K562 (cell line): ENCODE results near the gene TPI1. TPM values are rescaled to one million over a fixed set of nuclear protein-coding genes. Genes with fewer than 3 reads are reported as not detected.

Source experiments
- CEBPB ChIP-seq: fragments of 450-650 bp; IDR thresholded peaks from 2 replicates; pipeline ENCODE4 v1.6.1; 2016; ENCODE audit warnings: missing genetic modification characterization, missing compliant biosample characterization
- CEBPG ChIP-seq, 3 experiments: fragments of 200-800 bp in 1 of 3; sonication (Bioruptor generic) in 1 of 3; sonication (generic) in 1 of 3; formaldehyde crosslinking in 1 of 3; IDR thresholded peaks in 2 of 3; conservative IDR thresholded peaks in 1 of 3; 2 replicates each; pipeline versions ENCODE4 v1.6.1 to v1.8.0; 2016 to 2022; ENCODE audit warnings: missing compliant biosample characterization in 2 of 3, missing genetic modification characterization in 2 of 3, mild to moderate bottlenecking in 1 of 3, missing genetic modification reagents in 1 of 3
- CREM ChIP-seq: IDR thresholded peaks from 2 replicates; pipeline ENCODE4 v1.6.1; 2014; ENCODE audit warnings: antibody characterized with exemption, low read depth
- CXXC5 ChIP-seq: fragments of 250-450 bp; sonication (Bioruptor Pico); IDR thresholded peaks from 2 replicates; pipeline ENCODE4 v1.8.0; 2022; ENCODE audit warnings: inconsistent platforms, mild to moderate bottlenecking, moderate library complexity
- EGR1 ChIP-seq: fragments of 450-650 bp; conservative IDR thresholded peaks from 2 replicates; pipeline ENCODE4 v1.6.1; 2017; ENCODE audit warnings: mild to moderate bottlenecking
- EP400 ChIP-seq: fragments of 450-650 bp; IDR thresholded peaks from 2 replicates; pipeline ENCODE4 v1.6.1; 2017; ENCODE audit warnings: antibody characterized with exemption, mild to moderate bottlenecking, moderate library complexity
- FOXJ3 ChIP-seq: sonication (generic); formaldehyde crosslinking; IDR thresholded peaks from 2 replicates; pipeline ENCODE4 v1.4.0; 2020; ENCODE audit warnings: mild to moderate bottlenecking, missing genetic modification reagents
- FOXM1 ChIP-seq, 2 experiments: fragments of 450-650 bp in 1 of 2; sonication (generic) in 1 of 2; formaldehyde crosslinking in 1 of 2; IDR thresholded peaks; 2 replicates each; pipeline versions ENCODE4 v1.6.1 to v1.9.0; 2017 to 2022; ENCODE audit warnings: low read depth in 2 of 2, mild to moderate bottlenecking in 2 of 2, missing genetic modification reagents in 1 of 2, moderate library complexity in 1 of 2
- HNRNPLL ChIP-seq: fragments of 200-400 bp; formaldehyde crosslinking; IDR thresholded peaks from 2 replicates; pipeline ENCODE4 v1.6.1; 2017; ENCODE audit warnings: low read length, low read depth, mild to moderate bottlenecking; ENCODE audit not compliant: poor library complexity, severe bottlenecking
- JUN ChIP-seq, 2 experiments: sonication (generic) in 1 of 2; formaldehyde crosslinking in 1 of 2; IDR thresholded peaks; 2 replicates each; pipeline versions ENCODE4 v1.6.1 to v1.8.0; 2012 to 2022; ENCODE audit warnings: borderline replicate concordance in 2 of 2, mild to moderate bottlenecking in 2 of 2, improper control_type of control experiment in 1 of 2, low read depth in 1 of 2, low read length in 1 of 2, missing genetic modification reagents in 1 of 2
- MTA2 ChIP-seq: fragments of 450-650 bp; IDR thresholded peaks from 2 replicates; pipeline ENCODE4 v1.6.1; 2016; ENCODE audit warnings: low read depth
- NFYB ChIP-seq: IDR thresholded peaks from 2 replicates; pipeline ENCODE4 v1.6.1; 2011; ENCODE audit warnings: mild to moderate bottlenecking, moderate library complexity; ENCODE audit not compliant: insufficient read length; ENCODE audit errors: extremely low read depth
- PHF8 ChIP-seq: fragments of 200-600 bp; sonication (generic); IDR thresholded peaks from 2 replicates; pipeline ENCODE4 v1.6.1; 2012; ENCODE audit warnings: mixed run types, mild to moderate bottlenecking, inconsistent platforms, low read length, moderate library complexity, borderline replicate concordance
- RBFOX2 ChIP-seq: fragments of 200-400 bp; formaldehyde crosslinking; IDR thresholded peaks from 2 replicates; pipeline ENCODE4 v1.6.1; 2017; ENCODE audit warnings: low read depth, mild to moderate bottlenecking, low read length, moderate library complexity
- SAP30 ChIP-seq: fragments of 200-600 bp; sonication (generic); IDR thresholded peaks from 2 replicates; pipeline ENCODE4 v1.6.1; 2012; ENCODE audit warnings: borderline replicate concordance, low read depth, mild to moderate bottlenecking, moderate library complexity, low read length, control low read depth, inconsistent platforms; ENCODE audit not compliant: insufficient read depth, poor library complexity, severe bottlenecking
- SP1 ChIP-seq: sonication (generic); formaldehyde crosslinking; IDR thresholded peaks from 2 replicates; pipeline ENCODE4 v1.8.1; 2022; ENCODE audit warnings: mild to moderate bottlenecking, missing genetic modification reagents
- TBP ChIP-seq: optimal IDR thresholded peaks from 2 replicates; pipeline ENCODE3; 2011; ENCODE audit warnings: low read depth, low read length, improper control_type of control experiment
- ZC3H4 ChIP-seq: sonication (generic); formaldehyde crosslinking; IDR thresholded peaks from 2 replicates; pipeline ENCODE4 v1.9.0; 2021; ENCODE audit warnings: missing genetic modification reagents, borderline replicate concordance
- ZFX ChIP-seq: sonication (generic); formaldehyde crosslinking; IDR thresholded peaks from 2 replicates; pipeline ENCODE4 v1.8.0; 2022; ENCODE audit warnings: mild to moderate bottlenecking, missing genetic modification reagents, moderate library complexity
- ZNF324 ChIP-seq: fragments of 250-450 bp; sonication (Bioruptor Pico); IDR thresholded peaks from 2 replicates; pipeline ENCODE4 v1.4.0; 2020; ENCODE audit warnings: mild to moderate bottlenecking
- ZNF830 ChIP-seq: fragments of 250-450 bp; sonication (Bioruptor Pico); IDR thresholded peaks from 2 replicates; pipeline ENCODE4 v1.5.0; 2021; ENCODE audit warnings: mild to moderate bottlenecking
- polyA plus RNA-seq, 8 experiments: library from polyadenylated mRNA; depleted of rRNA in 4 of 8; stranded (reverse) in 5 of 8; unstranded in 3 of 8; fragments of >200 nt; fragmentation: Nextera tagmentation in 2 of 8; fragmentation: Illumina TruSeq in 1 of 8; extraction: Ambion mirVana in 2 of 8; extraction: Trizol in 1 of 8; gene quantifications; 2 replicates each; pipeline versions ENCODE4 v1.2.1 to v1.2.3, GENCODE V29; 2011 to 2014; ENCODE audit warnings: inconsistent platforms in 1 of 8, missing spikeins in 1 of 8
- total RNA-seq, 7 experiments: library from RNA; depleted of rRNA in 6 of 7; stranded (reverse); fragments of >200 nt in 6 of 7; fragmentation: Illumina TruSeq in 2 of 7; extraction: Trizol in 2 of 7; gene quantifications; 2 replicates each; pipeline versions ENCODE4 v1.2.1 to v1.2.3, GENCODE V29; 2011 to 2021; ENCODE audit warnings: low replicate concordance in 1 of 7
- TF ChIP-seq, protein P1 (sequence below): fragments of 250-450 bp; sonication (Bioruptor Pico); IDR thresholded peaks from 2 replicates; pipeline ENCODE4 v1.4.0; 2020
- TF ChIP-seq, protein P2 (sequence below): fragments of 200-800 bp; sonication (Bioruptor generic); IDR thresholded peaks from 2 replicates; pipeline ENCODE4 v1.6.1; 2017; ENCODE audit warnings: missing genetic modification characterization, missing compliant biosample characterization

Gene TPI1
- total and polyA plus RNA-seq, 9 of the 15 experiments (the other 6 are each of a cell fraction or from before 2014, with no cell fraction given): 662 to 4,971 (median 892) TPM

DNA sequence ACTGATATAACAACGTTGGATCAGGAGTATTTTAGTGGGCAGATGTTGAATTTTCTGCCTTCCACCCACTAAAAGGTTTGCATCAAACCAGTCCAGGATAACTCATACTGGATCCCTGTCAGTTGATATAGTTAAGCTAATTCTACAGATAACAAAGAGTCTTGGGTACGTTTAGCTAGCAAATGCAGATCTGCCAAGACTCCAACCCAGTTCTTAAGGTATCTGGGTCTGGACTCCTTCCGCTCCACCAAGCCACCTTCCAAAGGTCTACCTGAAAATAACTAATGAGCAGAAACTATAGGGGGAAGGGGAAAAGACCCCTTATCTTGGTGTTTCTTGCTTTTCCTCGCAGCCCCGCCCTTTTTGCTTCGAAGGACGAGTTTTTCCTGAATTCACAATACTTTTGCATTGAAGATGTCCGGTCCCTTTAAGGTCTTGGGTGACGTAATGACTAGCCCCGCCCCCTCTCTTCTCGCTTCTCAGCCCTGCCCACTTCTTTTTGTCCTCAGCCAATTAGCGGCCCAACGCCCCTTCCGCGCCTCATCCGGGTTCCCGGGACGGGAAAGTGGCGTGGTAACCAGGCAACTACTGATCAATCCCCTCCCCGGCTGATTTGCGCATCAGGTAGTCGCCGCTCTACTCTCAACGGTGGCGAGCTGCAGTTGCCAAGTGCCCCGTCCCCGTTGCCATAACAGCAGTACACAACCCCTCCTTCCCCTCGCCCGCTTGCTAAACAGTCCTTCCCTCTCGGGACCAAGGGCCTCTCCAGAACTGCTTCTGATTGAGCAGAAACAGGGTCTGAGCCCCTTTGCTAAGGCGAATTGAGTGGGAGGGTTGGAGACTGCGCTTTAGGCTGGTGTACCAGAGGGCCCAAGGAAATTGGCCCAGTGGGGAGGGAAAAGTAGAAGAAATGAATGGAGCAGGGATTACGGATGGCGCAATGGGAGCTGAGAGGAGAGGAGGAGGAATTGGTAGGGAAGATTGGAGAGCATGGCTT, 37.2 kb downstream of the TPI1 start, which contains the start of gene LRRC23 (continued):
- peak; percentile 50; the same call in 1 of the 2 replicates for TF ChIP-seq CEBPG (CRISPR knock-in tag; IDR thresholded peaks at IDR 0.05)
- TF ChIP-seq CEBPG (tag; conservative IDR thresholded peaks at IDR 0.05 in 1 of 2, IDR thresholded peaks at IDR 0.05 in 1 of 2): peak; percentile 58 to 79; a peak in 3 of 4 replicates
- peak; percentile 54 for TF ChIP-seq CXXC5 (CRISPR knock-in tag)
- peak; percentile 85 for TF ChIP-seq CREM
- no peak for TF ChIP-seq ZNF324 (CRISPR knock-in tag)
- TF ChIP-seq NFYB: peak; percentile 2
- TF ChIP-seq SAP30: peak; percentile 43
- peak; percentile 51 for TF ChIP-seq RBFOX2
- TF ChIP-seq CEBPB: peak; percentile 55
- TF ChIP-seq FOXJ3 (CRISPR knock-in tag): peak; percentile 49; the same call in 1 of the 2 replicates
- 0 out of 2 replicates have a peak, but pooled peaks have one; percentile 24 for TF ChIP-seq EP400
- TF ChIP-seq PHF8: peak; percentile 66; the same call in 1 of the 2 replicates
- no peak for TF ChIP-seq ZNF830 (CRISPR knock-in tag)
- TF ChIP-seq HNRNPLL: peak; percentile 98
- TF ChIP-seq TBP: no peak
- no peak for TF ChIP-seq MTA2
- peak; percentile 66 for TF ChIP-seq ZFX (CRISPR knock-in tag)
- peak; percentile 73; the same call in 1 of the 2 replicates for TF ChIP-seq JUN (IDR thresholded peaks at IDR 0.05; ENCODE audit: borderline replicate concordance, low read depth, low read length)
- TF ChIP-seq JUN (CRISPR knock-in tag; IDR thresholded peaks at IDR 0.05; ENCODE audit: borderline replicate concordance): no peak
- TF ChIP-seq, protein P1, sequence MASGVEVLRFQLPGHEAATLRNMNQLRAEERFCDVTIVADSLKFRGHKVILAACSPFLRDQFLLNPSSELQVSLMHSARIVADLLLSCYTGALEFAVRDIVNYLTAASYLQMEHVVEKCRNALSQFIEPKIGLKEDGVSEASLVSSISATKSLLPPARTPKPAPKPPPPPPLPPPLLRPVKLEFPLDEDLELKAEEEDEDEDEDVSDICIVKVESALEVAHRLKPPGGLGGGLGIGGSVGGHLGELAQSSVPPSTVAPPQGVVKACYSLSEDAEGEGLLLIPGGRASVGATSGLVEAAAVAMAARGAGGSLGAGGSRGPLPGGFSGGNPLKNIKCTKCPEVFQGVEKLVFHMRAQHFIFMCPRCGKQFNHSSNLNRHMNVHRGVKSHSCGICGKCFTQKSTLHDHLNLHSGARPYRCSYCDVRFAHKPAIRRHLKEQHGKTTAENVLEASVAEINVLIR (CRISPR knock-in tag): peak; percentile 15; the same call in 1 of the 2 replicates
- peak; percentile 65; the same call in 1 of the 2 replicates for TF ChIP-seq SP1
- TF ChIP-seq ZC3H4 (CRISPR knock-in tag): no peak
- 0 out of 2 replicates have a peak, but pooled peaks have one; percentile 11 for TF ChIP-seq EGR1
- TF ChIP-seq FOXM1 (IDR thresholded peaks at IDR 0.05; ENCODE audit: low read depth): peak; percentile 24; the same call in 1 of the 2 replicates
- no peak for TF ChIP-seq FOXM1 (CRISPR knock-in tag; IDR thresholded peaks at IDR 0.05; ENCODE audit: low read depth)
- TF ChIP-seq, protein P2, sequence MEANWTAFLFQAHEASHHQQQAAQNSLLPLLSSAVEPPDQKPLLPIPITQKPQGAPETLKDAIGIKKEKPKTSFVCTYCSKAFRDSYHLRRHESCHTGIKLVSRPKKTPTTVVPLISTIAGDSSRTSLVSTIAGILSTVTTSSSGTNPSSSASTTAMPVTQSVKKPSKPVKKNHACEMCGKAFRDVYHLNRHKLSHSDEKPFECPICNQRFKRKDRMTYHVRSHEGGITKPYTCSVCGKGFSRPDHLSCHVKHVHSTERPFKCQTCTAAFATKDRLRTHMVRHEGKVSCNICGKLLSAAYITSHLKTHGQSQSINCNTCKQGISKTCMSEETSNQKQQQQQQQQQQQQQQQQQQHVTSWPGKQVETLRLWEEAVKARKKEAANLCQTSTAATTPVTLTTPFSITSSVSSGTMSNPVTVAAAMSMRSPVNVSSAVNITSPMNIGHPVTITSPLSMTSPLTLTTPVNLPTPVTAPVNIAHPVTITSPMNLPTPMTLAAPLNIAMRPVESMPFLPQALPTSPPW (CRISPR knock-in tag): peak; percentile 71
